GM12875 (cell line): ENCODE data around the gene GALNT12.

ENCODE experiments used
- H3K4me3 ChIP-seq: one replicate; pipeline ENCODE4 v1.5.1; 2011; ENCODE audit warnings: low read depth, low read length, control low read depth
- TF ChIP-seq, protein P1 (sequence below): IDR thresholded peaks from 2 replicates; pipeline ENCODE4 v1.5.1; 2011; ENCODE audit warnings: low read depth, mild to moderate bottlenecking, control low read depth, inconsistent platforms, low read length, moderate library complexity, borderline replicate concordance; ENCODE audit not compliant: insufficient read depth

The GALNT12 gene

DNA sequence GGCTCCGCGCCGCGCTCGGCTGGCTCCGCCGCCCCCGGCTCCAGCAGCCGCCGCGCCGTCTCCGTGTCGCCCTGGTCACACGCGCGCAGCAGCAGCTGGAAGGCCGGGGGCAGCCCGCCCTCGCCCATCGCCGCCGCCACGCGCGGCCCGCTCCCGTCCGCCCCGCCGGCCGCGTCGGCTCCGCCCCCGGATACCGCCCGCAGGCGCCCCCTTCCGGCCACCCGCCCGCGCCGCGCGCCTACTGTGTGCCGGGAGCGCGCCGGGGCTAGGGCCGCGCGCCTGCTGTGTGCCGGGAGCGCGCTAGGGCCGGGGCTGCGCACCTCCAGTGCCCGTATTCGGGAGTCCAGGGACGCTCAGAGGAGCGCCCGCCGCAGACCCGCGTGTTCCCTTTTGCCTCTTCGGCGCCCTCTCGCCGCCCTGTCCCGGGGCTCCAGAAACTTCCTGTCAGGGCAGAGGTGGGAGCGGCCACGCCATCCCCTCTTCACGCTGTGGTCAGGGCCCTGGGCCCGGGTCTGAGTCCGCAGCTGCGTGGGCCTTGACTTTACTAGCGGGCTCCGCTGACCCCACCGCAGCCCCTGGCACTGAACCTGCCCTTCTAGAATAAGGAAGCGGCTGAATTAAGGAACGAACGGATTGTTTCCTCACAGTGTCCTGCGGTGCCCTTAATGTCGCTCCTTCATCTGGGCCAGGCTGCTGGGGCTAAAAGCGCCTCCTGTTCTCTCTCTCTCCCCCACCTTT lies 10.9 kb upstream of the GALNT12 start, which contains the start of gene ANKS6:
ANKS6 (minus strand) TSS at position 192 of the 738 bp plus-strand sequence; CDS start at position 128, 64 bp downstream.
- TF ChIP-seq, protein P1, sequence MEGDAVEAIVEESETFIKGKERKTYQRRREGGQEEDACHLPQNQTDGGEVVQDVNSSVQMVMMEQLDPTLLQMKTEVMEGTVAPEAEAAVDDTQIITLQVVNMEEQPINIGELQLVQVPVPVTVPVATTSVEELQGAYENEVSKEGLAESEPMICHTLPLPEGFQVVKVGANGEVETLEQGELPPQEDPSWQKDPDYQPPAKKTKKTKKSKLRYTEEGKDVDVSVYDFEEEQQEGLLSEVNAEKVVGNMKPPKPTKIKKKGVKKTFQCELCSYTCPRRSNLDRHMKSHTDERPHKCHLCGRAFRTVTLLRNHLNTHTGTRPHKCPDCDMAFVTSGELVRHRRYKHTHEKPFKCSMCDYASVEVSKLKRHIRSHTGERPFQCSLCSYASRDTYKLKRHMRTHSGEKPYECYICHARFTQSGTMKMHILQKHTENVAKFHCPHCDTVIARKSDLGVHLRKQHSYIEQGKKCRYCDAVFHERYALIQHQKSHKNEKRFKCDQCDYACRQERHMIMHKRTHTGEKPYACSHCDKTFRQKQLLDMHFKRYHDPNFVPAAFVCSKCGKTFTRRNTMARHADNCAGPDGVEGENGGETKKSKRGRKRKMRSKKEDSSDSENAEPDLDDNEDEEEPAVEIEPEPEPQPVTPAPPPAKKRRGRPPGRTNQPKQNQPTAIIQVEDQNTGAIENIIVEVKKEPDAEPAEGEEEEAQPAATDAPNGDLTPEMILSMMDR = peak; percentile 48
- H3K4me3 ChIP-seq = peak within 1 kb of the TSS; percentile 44

DNA sequence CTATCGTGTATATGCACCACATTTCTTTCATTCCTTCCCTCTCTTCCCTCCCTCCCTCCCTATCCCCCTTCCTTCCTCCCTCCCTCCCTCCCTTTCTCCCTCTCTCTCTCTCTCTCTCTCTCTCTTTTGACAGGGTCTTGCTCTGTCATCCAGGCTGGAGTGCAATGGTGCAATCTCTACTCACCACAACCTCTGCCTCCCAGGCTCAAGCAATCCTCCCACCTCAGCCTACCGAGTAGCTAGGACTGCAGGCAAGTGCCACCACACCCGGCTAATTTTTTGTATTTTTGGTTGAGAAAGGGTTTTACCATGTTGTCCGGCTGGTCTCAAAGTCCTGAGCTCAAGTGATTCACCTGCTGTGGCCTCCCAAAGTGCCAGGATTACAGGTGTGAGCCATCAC lies 10.0 kb upstream of the GALNT12 start:
- TF ChIP-seq, protein P1 = no peak
- H3K4me3 ChIP-seq = no peak overlapping the region

DNA sequence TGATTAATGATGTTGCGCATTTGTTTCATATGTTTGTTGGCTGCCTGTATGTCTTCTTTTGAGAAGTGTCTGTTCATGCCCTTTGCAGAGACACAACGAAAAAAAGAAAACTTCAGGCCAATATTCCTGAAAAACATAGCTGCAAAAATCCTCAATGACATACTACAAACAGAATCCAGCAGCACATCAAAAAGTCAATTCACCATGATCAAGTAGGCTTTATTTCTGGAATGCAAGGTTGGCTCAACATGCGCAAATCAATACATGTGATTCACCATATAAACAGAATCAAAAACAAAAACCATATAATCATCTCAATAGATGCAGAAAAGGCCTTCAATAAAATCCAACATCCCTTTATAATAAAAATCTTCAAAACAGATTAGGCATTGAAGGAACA lies 9.2 kb upstream of the GALNT12 start:
- TF ChIP-seq, protein P1 = no peak
- H3K4me3 ChIP-seq = no peak overlapping the region

DNA sequence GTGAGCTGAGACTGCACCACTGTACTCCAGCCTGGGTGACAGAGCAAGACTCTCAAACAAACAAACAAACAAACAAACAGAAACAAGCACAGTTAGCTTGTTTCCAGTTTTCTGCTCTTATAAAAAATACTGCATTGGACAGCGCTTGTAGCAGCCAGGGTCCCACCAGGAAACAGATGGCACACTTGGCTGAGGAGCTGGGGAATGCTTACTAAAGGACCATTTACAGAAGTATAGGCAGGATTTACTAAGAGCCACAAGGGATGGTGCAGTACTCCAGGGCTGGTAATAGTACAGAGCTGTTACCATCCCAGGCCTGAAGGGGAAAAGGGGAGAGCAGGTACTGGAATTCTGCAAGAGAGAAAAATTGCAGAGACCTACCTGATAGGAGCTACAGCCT lies 5.9 kb upstream of the GALNT12 start:
- no peak overlapping the region for H3K4me3 ChIP-seq
- TF ChIP-seq, protein P1 = no peak

DNA sequence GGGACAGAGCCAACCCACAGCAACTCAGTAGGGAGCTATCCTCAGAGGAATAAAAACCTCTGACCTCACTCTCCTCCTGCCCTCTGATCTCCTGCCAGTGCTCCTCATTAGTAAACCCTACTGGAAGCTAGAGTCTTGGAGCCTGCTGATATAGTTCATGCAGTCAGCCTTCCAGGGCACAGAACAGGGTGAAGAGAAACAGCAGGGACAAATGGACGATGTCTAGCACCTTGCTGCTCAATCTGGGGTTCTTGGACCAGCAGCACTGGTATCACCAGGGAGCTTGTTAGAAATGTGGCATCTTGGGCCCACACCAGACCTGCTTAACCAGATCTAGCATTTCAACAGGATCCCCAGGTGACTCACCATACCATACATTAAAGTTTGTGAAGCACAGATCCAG lies 5.5 kb upstream of the GALNT12 start:
- TF ChIP-seq, protein P1 = no peak
- H3K4me3 ChIP-seq = no peak overlapping the region

DNA sequence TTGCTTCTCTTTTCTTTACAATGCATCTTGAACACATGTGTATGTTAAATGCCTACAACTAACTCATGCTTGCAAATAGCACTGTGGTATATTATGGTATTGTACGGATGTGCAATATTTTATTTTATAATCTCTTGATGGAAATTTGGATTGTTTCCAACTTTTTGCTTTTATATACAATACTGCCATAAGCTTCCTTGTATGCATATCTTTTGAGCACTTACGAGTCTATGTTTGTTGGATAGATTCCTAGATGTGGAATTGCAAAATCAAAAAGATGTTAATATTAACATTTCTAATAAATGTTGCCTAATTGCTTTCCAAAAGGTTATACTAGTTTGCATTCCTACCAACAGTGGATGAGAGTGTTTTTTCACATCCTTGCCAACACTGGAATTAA lies 3.4 kb upstream of the GALNT12 start:
- TF ChIP-seq, protein P1 = no peak
- H3K4me3 ChIP-seq = no peak overlapping the region

DNA sequence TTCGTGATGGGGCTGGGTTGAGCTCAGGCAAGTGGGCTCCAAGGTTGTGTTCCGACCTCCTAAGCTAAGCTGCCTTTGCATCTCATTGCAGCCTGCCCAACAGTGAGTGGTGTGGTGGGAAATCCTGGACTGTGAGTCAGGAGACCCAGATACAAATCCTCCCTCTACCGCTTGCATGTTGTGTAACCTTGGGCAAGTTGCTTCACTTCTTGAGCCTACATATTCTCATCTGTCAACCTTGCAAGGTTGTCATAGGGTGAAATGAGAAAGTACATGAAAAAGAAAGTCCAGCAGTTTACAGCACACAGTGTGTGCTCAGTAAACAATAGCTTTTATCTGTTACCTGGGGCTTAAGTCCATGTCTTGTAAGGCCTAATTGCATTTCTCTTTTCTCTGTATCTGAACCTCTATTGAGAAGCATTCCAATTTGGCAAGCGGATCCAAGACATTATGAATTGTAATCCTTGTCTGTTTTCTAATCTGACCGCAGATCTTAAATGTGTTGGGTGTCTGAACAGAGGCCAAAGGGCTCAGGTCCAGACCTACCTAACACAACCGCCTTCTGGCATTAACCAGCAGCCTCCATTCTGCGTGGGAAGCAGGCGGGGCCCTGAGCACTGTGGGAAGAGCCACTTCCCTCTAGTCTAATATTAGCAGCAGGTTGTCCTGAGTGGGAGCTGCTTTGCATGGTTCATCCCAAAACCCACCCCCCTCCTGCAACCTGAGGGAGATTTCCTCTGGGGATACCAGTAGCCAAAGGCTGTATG lies 1.8 kb upstream of the GALNT12 start:
- no peak overlapping the region for H3K4me3 ChIP-seq
- TF ChIP-seq, protein P1 = no peak
